Activated CD4-positive, CD25-positive, alpha-beta regulatory T cell (primary cell): ENCODE measurements around the gene GINM1.

Experiments used
- DNase-seq, 4 experiments: peaks; one replicate each; lab custom pipeline; 2025; lab: John Stamatoyannopoulos, UW

The GINM1 gene

GRCh38 chr6:149565527-149566409 lies at the start of gene GINM1:
TSS of gene GINM1 (plus strand) at chr6:149566375. CDS start at chr6:149566415, 40 bp downstream.
- peak; percentile 81 to 92 (median 86) for DNase-seq

- no peak for DNase-seq
These were observed 36.5 kb upstream of the GINM1 start for GRCh38 chr6:149529650-149530049.

- DNase-seq: no peak
These were observed 31.4 kb upstream of the GINM1 start for GRCh38 chr6:149534742-149535141.

GRCh38 chr6:149541139-149541538 lies 25.0 kb upstream of the GINM1 start:
- no peak for DNase-seq

GRCh38 chr6:149544646-149545257 lies 21.4 kb upstream of the GINM1 start:
- DNase-seq: no peak

- peak in 3 of 4 experiments; percentile 14 to 32 (median 20) for DNase-seq
These were observed 20.9 kb upstream of the GINM1 start for GRCh38 chr6:149545258-149545753.

GRCh38 chr6:149545754-149546471 lies 20.3 kb upstream of the GINM1 start, which contains the start of gene PPIL4:
TSS of gene PPIL4 (minus strand) at chr6:149546043. CDS start at chr6:149546005, 38 bp downstream.
- peak; percentile 91 to 95 (median 92) for DNase-seq

- no peak for DNase-seq
These were observed 14.3 kb upstream of the GINM1 start for GRCh38 chr6:149551920-149552319.

- no peak for DNase-seq
These were observed 8.1 kb upstream of the GINM1 start for GRCh38 chr6:149558029-149558428.

GRCh38 chr6:149559389-149559788 lies 6.8 kb upstream of the GINM1 start:
- no peak for DNase-seq

GRCh38 chr6:149560736-149561135 lies 5.4 kb upstream of the GINM1 start:
- no peak for DNase-seq

GRCh38 chr6:149563203-149563927 lies 2.8 kb upstream of the GINM1 start:
- DNase-seq: no peak

GRCh38 chr6:149563928-149564325 lies 2.2 kb upstream of the GINM1 start:
- DNase-seq: no peak

GRCh38 chr6:149566410-149567193 lies 427 bp downstream of the GINM1 start:
- DNase-seq: peak; percentile 24 to 54 (median 46)

- no peak for DNase-seq
These were observed 1.0 kb downstream of the GINM1 start for GRCh38 chr6:149567194-149567586.

GRCh38 chr6:149567945-149568585 lies 1.9 kb downstream of the GINM1 start:
- DNase-seq: no peak

GRCh38 chr6:149580880-149581279 lies 14.7 kb downstream of the GINM1 start:
- DNase-seq: no peak

GRCh38 chr6:149581349-149581748 lies 15.2 kb downstream of the GINM1 start:
- no peak for DNase-seq

GRCh38 chr6:149586149-149586548 lies 20.0 kb downstream of the GINM1 start:
- no peak for DNase-seq

GRCh38 chr6:149592983-149593382 lies 26.8 kb downstream of the GINM1 start:
- DNase-seq: no peak
